Measurements from ENCODE around the gene SIDT2.

The SIDT2 gene

GRCh38 chr11:117223741-117224689 is 45.5 kb downstream of the SIDT2 start:
- no peak for DNase-seq

- DNase-seq = no peak
Measured at GRCh38 chr11:117225553-117226170, 47.1 kb downstream of the SIDT2 start.

DNA sequence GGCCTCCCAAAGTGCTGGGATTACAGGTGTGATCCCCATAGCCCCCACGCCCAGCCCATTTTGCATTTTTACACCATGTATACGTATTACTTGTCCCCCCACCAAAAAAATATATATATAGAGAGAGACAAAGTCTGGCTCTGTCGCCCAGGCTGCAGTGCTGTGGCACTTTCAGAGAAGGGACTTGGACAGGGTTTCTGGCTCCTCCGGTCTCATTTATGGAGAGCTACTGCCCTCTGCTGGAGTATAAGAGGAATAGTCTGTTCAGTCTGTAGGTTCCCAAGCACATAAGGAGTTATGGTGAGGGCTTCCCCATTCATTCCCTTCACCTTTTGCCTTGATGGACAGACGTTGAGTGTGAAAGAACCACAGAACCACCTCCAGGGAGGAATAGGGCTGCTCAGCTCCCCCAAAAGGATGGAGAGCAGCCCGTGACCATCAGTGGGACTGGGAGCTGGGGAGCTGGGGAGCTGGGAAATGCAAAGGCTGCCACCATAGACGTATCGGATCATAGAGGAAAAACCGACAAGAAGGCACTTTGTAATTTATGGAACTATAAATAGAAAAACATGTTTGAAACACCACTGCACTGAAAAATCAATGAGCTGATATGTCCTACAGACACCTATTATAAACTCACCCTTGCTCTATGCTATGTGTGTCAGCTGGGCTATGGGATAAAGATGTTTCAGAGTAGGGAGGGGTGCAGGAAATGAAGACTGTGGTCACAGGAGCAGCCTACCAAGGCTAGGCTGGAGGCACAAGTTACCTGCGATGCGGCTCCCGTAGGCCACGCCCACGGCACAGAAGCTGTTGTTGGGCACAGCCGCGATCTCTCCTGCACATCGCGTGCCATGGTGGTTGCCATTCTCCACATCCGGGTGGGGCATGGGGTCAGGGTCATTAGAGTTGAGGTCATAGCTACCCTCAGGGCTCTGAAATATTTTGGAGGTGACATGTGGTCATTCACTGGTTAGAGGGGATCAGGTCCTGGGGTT is 48.1 kb downstream of the SIDT2 start:
- peak; percentile 56 for DNase-seq

DNA sequence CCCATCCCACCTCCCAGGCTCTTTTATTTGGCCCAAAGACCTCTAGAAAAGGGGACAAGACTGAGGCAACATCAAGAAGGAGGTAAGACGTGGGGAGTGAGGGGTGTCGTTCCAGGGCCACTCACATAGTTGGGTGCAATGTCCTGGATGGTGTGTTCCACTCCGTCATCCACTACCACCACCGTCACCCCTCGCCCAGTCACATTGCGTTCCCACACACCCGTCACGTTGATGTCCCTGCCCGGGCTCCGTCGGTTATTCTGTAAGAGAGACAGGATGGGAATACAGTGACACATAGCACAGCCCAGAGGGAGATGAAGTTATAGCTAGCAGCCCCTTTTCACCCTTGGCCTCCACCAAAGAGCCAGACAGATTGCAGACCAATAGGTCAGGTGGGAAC is 49.5 kb downstream of the SIDT2 start:
- DNase-seq = no peak

- no peak for DNase-seq
Measured at GRCh38 chr11:117229411-117229810, 50.9 kb downstream of the SIDT2 start.

GRCh38 chr11:117229931-117230285 is 51.4 kb downstream of the SIDT2 start:
- no peak for DNase-seq

DNA sequence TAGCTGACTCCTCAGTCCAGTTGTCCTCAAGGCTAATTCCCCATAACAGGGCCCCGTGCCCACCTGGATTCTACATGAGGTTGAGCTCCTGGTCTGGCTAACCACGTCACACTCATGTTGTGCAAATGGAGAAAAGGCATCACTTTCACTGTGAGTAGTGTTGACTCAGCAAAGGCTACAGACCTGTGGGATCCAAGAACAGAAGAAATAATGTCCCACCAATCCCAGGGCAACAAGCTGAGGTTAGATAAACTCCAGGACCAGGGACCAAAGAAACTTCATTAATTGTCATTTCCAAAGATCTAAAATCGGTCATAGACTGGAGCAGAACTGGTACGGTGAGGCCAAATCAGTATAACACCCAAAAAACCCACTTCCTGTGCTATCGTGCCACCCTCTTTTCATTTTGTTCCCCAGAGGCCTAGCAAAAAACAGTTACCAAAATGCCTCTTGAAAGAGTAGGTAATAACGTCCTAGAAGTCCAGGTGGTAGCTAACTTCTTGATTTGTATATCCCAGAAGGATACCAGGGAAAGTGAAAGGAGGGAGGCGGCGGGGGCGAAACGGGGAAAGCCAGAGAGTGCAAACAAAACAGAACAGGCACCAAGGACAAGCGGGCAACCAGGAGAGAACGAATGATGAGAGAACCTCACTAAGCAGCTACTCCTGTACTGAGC is 51.9 kb downstream of the SIDT2 start:
- DNase-seq = no peak

DNA sequence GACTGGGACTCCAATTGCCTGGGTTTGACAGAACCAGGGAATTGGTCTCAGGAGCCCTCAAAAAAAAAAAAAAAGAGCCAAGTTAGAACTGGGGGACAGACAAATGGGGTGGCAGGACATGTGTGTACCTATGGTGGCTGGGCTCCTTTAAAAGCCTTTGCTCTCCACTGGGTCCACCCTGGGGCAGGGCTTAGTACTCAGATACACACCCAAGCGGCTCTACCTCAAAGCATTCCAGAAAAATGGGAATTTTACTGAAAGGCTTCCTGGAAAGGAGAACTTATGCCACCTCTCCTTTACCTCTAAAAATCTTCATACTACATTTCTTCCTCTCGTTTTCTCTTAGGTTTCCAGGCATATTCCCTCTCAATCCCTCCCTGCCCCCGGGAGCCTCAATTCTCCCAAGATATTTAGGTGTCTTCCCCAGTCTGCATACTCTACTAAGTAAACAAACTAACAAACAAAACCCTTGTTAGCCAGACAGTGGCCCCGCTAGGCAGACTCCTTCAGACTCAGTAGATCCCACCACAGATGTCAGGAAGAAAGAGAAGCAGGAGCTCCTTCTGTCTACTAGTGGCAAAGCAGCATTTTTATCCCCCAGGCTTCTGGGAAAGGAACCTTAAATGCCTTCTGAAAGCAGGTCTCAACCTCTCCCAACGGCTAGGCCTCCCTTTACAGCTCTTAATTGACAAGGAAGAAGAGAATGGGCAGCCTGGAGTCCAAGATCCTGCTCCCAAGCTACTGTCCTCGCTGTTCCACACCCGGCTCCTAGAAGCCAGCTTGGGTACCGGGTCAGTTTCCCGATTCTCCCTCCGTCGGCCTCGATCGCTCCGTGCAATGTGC is 52.7 kb downstream of the SIDT2 start:
- DNase-seq = no peak

GRCh38 chr11:117231842-117232091 is 53.2 kb downstream of the SIDT2 start, which contains the start of gene PCSK7:
Gene PCSK7, minus strand, starts transcription at chr11:117232073. Its CDS starts 2,229 bp downstream, at chr11:117229844.
- DNase-seq = no peak

DNA sequence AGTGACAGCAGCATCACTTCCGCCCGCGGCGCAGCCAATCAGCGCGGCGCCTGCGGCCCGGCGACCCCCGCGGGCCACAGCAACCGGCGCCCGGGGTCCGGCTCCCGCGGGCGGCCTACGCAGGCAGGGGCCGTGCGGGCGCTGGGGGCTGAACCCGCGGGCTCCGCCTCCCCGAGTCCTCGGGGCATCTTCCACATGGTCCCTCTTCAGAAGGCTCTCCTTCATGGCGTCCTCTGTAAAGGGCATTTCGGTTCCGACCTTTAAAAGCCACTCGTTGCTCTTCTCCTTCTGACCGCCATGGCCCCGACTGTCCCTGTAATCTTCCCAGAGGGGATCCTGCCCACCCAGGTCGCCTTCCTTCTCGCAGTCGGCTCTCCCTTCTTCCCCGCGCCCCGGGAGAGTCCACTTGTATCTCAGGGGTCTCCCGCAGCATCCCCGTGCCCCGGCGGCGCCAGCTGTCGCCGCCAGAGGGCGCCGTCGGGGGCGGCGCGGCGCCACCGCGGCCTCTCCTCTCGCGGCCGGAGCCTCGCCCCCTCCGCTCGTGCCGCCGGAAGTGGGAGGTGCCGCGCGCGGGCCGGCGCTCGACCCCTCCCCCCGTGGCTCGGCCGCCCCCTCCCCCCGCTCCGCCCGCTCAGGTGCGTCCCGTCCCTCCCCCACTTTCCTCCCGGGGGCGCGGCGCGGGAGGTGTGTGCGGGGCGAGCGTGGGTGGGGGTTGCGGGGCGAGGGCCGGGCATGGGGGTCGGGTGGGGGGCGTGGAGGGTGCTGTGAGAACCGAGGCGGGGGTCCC is 53.7 kb downstream of the SIDT2 start, which contains the start of gene RNF214:
TSS of gene RNF214 (plus strand) at position 580 of the 787 bp plus-strand sequence. CDS start 1,602 bp downstream, outside the sequence.
- DNase-seq = peak; percentile 34

- no peak for DNase-seq
Measured at GRCh38 chr11:117232911-117233409, 54.4 kb downstream of the SIDT2 start.

DNA sequence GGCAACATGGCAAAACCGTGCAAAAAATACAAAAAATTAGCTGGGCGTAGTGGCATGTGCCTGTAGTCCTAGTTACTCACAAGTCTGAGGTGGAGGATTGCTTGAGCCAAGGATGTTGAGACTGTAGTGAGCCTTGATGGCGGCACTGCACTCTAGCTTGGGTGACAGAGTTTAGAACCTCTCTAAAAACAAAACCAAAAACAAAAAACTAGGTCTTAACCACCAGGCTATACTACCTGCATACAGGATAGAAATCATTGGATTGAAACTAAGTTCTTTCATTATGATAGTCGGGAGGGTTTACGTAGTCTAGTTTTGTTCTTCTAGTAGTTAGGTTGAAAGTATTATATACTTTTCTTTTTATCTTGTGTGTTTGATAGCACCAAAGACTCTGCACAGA is 59.7 kb downstream of the SIDT2 start:
- DNase-seq = no peak

DNA sequence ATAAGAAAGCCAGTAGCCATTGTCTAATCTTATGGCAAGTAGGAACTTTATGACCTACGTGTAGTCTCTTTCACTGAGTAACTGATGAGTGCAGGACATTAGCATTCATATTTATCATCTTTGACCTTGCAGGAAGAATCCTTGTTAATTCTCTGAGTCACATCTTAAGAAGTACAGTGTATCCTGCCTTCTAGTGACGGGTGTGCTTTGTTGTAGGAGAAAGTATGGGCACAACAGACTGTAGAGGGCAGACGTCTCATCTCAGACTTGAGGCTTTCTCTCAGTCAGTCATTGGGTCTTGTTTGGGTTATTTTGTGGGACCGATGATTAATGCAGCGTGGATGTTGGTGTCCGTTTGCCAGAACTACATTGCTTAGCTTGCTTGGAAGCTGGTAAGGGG is 60.8 kb downstream of the SIDT2 start:
- DNase-seq = no peak
